IPS DF 4.7 (cell line): ENCODE data around the gene E4F1.
"Not testable (repeated sequence)": the region's sequence is repeated elsewhere in the genome, so short reads cannot be mapped to it uniquely, and the experiment has no call there.

Experiments used
- DNase-seq: peaks from one replicate; pipeline ENCODE4 v3.0.0-alpha.2; 2013; ENCODE audit warnings: low spot score; ENCODE audit errors: extremely low read depth

E4F1 gene

GRCh38 chr16:2243781-2244180 lies 20.4 kb downstream of the E4F1 start:
- DNase-seq, result no peak

DNA sequence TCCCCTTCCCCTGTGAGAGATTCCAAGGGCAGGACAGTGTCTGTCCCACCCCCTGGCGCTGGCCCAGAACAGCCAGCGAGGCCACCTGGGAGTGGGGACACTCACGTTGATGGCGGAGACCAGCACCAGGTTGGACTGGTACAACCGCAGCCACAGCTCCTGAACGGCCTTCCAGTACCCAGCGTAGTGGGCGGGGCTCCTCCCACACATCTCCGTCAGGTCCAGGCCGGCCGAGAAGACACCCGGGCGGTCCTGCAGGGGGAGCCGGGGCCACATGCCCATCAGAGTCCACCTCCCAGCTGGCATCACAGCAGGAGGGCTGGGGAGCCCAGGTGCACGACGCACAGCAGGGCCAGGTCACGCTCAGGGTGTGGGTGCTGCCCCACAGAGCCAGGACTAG lies 20.9 kb downstream of the E4F1 start:
- no peak for DNase-seq

DNA sequence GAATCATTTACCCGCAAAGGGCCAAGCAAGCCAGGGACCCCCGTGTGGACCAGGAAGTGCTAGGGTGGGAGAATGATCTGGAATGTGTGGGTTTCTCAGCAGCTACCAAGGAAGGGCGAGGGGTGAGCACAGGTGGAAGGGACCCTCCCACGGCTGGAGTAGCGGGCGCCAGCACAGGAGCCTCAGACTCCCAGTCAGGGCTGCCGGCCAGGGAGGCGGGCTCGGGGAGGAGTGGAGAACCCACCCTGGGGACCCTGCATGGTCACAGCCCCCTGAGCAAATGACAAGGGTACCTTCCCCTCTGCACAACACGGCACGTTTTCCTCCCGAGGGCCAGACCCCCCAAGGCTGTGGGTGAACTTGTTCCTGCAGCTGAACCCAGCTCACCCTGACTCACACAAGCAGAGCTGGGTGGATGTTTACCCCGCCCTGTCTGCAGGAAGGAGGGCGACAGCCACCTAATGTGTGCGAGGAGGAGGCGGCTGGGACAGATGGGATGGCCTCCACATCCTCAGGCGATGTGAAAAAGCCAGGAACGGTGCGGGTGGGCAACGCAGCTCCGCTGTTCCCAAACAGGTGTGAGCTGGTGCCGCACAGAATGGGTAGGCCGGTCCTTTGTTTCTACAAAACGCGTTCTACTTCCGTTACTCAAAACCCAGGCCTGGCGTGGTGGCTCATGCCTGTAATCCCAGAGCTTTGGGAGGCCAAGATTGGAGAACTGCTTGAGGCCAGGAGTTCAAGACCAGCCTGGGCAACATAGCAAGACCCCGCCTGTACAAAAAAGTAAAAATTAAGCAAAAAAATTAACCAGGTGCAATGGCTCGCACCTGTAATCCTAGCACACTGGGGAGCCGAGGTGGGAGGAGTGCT lies 21.8 kb downstream of the E4F1 start:
- no peak for DNase-seq

GRCh38 chr16:2246301-2246885 lies 23.0 kb downstream of the E4F1 start:
- DNase-seq, result no peak

DNA sequence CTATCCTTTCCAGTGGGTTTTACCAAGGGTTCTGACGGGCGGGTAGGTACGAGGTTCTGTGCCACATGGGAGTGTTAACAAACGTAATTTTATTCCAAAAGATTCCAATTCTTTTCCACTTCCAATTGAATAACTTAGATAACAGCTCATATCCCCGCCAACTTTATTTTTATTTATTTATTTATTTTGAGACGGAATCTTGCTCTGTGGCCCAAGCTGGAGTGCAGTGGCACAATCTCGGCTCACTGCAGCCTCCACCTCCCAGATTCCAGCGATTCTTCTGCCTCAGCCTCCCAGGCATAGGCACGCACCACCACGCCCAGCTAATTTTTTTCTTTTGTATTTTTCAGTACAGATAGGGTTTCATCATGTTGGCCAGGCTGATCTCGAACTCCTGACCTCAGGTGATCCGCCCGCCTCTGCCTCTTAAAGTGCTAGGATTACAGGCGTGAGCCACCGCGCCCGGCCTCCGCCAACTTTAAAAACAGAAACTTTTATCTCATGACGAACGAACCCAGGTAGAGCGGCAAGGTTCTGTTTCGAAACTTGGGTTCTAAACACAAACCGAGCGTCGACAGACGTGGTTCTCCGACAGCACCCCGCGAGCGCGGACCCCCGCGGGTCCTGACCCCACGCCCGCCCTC lies 27.4 kb downstream of the E4F1 start:
- no peak for DNase-seq

DNA sequence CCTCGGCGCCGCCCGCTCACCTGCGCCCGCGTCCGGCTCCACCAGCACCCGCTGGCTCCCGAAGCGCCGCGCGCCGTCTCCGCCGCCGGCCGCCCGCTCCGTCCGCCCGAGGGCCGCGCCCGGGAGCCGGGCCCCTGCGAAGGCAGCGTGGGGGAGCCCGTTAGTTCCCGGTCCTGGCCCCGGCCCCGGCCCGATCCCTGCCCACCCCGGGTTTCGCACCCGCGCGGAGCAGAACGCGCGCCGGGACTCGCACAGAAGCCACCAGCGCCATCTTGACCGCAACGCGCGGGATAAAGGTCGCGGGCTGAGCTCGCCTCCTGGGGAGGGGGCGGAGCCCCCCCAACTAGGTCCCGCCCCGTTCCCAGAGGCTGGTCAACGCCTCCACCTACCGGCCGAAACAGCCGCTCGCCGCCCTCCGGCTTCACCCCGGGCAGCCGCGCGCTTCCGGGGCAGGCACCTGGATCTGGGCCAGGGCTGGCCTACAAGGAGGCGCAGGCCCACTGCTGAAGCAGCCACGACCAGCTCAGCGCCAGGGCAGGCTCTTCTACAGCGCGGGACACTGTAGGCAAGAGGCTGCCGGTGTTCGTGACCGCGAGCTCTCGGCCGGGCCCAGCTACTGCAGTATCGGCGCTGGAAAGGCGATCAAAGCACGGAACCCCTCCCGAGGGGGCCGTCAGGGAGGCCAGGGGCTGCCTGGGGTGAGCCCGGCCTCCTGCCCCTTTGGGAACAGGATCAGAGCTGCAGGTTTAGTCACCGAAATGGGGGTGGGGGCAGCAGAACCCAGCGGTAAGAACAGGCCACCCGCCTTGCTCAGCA lies 28.1 kb downstream of the E4F1 start, which contains the start of gene ECI1:
TSS of gene ECI1 (minus strand) at position 292 of the 816 bp plus-strand sequence. CDS start at position 271, 21 bp downstream.
- DNase-seq, result peak; percentile 69

GRCh38 chr16:2252806-2253148 lies 29.4 kb downstream of the E4F1 start:
- DNase-seq, result no peak

DNA sequence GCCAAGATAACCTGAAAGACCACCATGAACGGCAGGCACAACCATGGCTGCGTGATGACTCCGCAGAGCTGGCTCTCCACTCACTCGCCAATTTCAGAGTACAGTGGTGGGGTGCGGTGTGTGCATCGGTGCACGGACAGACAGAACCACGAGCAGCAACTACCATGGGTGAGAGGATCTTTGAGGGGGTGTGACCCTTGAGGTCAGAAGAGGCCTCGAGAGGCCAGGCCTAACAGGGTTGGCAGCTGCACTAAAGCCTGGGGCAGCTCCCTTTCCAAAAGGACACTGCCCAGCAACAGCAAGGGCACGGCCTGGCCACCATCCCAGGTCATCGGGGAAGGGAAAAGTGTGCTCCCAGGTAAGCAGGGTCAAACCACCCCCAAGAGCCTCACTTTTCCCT lies 29.9 kb downstream of the E4F1 start:
- no peak for DNase-seq

- DNase-seq, result no peak
Observed at GRCh38 chr16:2256531-2257140, 33.2 kb downstream of the E4F1 start.

GRCh38 chr16:2257726-2258125 lies 34.3 kb downstream of the E4F1 start:
- DNase-seq, result no peak

DNA sequence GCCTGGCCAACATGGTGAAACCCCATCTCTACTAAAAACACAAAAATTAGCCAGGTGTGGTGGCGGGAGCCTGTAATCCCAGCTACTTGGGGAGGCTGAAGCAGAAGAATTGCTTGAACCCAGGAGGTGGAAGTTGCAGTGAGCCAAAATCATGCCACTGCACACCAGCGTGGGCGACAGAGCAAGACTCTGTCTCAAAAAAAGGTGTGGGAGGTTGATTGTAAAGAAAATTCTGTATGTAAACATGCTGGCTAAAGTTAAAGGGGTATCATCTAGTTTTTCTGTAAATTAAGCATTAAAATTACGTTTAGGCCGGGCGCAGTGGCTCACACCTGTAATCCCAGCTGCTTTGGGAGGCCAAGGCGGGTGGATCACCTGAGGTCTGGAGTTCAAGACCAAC lies 35.1 kb downstream of the E4F1 start:
- DNase-seq, result not testable (repeated sequence)

DNA sequence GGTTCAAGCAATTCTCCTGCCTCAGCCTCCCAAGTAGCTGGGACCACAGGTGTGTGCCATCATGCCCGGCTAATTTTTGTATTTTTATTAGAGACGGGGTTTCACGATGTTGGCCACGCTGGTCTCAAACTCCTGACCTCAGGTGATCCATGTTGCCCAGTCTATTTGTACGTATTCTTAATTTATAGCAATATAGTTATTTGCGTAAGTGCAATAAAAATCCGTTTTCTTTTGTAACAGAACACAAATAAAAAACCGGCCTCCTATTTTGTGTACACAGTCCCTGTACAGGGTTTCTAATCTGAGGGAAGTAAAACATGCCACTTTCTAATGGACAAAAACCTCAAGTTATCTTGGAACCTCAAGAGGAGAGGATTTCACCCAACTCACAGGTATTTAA lies 36.9 kb downstream of the E4F1 start:
- DNase-seq, result no peak

- not testable (repeated sequence) for DNase-seq
Observed at GRCh38 chr16:2263026-2263425, 39.6 kb downstream of the E4F1 start.

GRCh38 chr16:2266887-2267286 lies 43.5 kb downstream of the E4F1 start:
- DNase-seq, result not testable (repeated sequence)

GRCh38 chr16:2267505-2267912 lies 44.1 kb downstream of the E4F1 start:
- not testable (repeated sequence) for DNase-seq

GRCh38 chr16:2267913-2268666 lies 44.7 kb downstream of the E4F1 start, which contains the start of gene RNPS1:
Gene RNPS1 (minus strand): TSS chr16:2268126. CDS start chr16:2264643, 3,483 bp downstream.
- DNase-seq, result peak; percentile 79

- no peak for DNase-seq
Observed at GRCh38 chr16:2270070-2270462, 46.7 kb downstream of the E4F1 start.

DNA sequence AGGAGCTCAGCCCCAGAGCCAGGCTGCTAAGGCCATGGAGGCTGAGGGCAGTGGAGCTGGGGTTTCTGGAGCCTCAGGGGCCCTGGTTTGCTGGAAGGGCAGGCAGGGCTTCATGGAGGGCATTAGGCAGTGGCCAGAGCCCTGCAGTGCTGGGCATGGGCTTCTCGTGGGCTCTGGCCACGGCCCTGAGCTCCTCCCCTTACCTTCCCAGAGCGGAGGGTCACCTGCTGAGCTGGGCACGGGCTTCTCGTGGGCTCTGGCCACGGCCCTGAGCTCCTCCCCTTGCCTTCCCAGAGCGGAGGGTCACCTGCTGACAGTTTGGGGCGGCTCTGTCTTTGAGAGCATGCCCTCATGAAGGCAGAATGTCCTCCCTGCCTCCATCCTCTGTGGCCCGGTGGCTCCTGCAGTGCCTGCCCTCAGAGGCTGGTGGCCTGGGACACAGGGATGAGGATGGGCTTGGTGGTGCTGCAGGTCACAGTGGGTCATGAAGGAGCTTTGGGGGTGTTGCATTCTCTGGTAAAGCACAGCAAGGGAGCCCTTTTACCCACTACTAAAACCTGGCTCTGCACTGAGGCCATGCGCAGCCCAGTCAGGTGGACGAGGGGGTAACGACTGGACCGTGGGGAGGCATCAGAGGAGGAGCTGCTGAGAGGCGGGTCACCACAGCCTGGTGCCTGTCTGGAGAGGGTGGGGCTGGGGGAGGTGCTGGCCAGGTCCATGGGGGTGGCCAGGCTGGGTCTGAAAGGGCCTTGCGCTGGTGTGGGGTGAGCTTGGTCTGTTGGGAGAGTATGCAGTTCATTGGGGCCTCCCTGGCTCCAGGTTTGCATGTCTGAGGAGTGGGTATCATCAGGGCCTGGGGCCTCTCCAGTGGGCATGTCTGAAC lies 47.4 kb downstream of the E4F1 start:
- no peak for DNase-seq

- DNase-seq, result no peak
Observed at GRCh38 chr16:2271848-2272461, 48.6 kb downstream of the E4F1 start.
